Neutrophil (primary cell): ENCODE results near the gene SH2B3.

Source experiments
- H3K27ac ChIP-seq: fragments of 200-600 bp; sonication (generic); 2 replicates; pipeline ENCODE4 v1.5.1; 2016; ENCODE audit warnings: mild to moderate bottlenecking, moderate library complexity
- H3K27me3 ChIP-seq: fragments of 200-600 bp; sonication (generic); 2 replicates; pipeline ENCODE4 v1.6.0; 2016; ENCODE audit warnings: mild to moderate bottlenecking
- H3K36me3 ChIP-seq: fragments of 200-600 bp; sonication (generic); 2 replicates; pipeline ENCODE4 v1.5.1; 2017
- H3K4me1 ChIP-seq, 2 experiments: fragments of 200-600 bp in 1 of 2; sonication (generic) in 1 of 2; 1 replicate in 1 of 2; 2 replicates in 1 of 2; pipeline versions ENCODE4 v1.5.1 to v1.6.1; 2013 to 2016; ENCODE audit warnings: low read depth in 1 of 2, low read length in 1 of 2, mild to moderate bottlenecking in 1 of 2, moderate library complexity in 1 of 2; ENCODE audit not compliant: control insufficient read depth in 1 of 2, insufficient read depth in 1 of 2
- H3K4me3 ChIP-seq, 2 experiments: fragments of 200-600 bp in 1 of 2; sonication (generic) in 1 of 2; 1 replicate in 1 of 2; 2 replicates in 1 of 2; pipeline ENCODE4 v1.5.1; 2013 to 2016; ENCODE audit warnings: low read depth in 1 of 2, low read length in 1 of 2, mild to moderate bottlenecking in 1 of 2, moderate library complexity in 1 of 2
- H3K9me3 ChIP-seq: fragments of 200-600 bp; sonication (generic); 2 replicates; pipeline ENCODE4 v1.5.1; 2016
- TF ChIP-seq, protein P1 (sequence below): fragments of 200-600 bp; sonication (generic); IDR thresholded peaks from 2 replicates; pipeline ENCODE4 v1.5.1; 2016; ENCODE audit warnings: antibody characterized with exemption

Gene SH2B3

DNA sequence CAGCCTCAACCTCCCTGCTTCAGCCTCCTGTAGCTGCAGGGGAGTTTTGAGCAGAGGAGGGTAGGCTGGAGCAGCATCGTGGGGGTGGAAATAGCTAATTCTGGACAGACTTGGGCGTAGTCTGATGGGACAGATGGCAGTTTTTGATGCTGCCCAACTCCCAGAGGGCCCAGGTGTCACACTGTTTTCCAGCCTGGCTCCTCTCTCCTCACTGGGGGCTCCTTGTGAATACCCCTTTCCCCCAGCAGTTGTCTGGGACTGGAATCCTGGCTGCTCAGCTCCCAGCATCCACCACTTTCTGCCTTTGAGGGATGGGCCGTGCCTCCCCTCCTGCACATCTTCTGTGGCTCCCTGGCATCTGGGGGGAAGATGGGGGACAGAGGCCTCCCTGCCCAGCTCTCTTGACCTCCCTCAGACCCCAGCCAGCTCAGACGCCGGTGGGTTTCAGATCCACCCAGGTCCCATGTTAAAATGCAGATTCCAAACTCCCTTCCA is 34.0 kb downstream of the SH2B3 start:
- Histone ChIP-seq H3K27ac (peak overlapping the region; percentile 67), H3K36me3 (no peaks in the 10 kb centered on the region), H3K27me3 (no peaks in the 10 kb centered on the region), H3K4me1 (peaks cover 76 to 84% of the 10 kb centered on the region in 2 experiments), H3K9me3 (no peaks in the 10 kb centered on the region), H3K4me3 (no peak overlapping the region)
- TF ChIP-seq, protein P1, sequence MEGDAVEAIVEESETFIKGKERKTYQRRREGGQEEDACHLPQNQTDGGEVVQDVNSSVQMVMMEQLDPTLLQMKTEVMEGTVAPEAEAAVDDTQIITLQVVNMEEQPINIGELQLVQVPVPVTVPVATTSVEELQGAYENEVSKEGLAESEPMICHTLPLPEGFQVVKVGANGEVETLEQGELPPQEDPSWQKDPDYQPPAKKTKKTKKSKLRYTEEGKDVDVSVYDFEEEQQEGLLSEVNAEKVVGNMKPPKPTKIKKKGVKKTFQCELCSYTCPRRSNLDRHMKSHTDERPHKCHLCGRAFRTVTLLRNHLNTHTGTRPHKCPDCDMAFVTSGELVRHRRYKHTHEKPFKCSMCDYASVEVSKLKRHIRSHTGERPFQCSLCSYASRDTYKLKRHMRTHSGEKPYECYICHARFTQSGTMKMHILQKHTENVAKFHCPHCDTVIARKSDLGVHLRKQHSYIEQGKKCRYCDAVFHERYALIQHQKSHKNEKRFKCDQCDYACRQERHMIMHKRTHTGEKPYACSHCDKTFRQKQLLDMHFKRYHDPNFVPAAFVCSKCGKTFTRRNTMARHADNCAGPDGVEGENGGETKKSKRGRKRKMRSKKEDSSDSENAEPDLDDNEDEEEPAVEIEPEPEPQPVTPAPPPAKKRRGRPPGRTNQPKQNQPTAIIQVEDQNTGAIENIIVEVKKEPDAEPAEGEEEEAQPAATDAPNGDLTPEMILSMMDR: no peak

GRCh38 chr12:111440152-111440551 is 34.4 kb downstream of the SH2B3 start:
- peaks cover 76 to 84% of the 10 kb centered on the region in 2 experiments for H3K4me1 ChIP-seq
- TF ChIP-seq, protein P1: no peak
- no peaks in the 10 kb centered on the region for H3K9me3 ChIP-seq
- peak overlapping the region; percentile 67 for H3K27ac ChIP-seq
- no peaks in the 10 kb centered on the region for H3K36me3 ChIP-seq
- H3K27me3 ChIP-seq: no peaks in the 10 kb centered on the region
- H3K4me3 ChIP-seq: no peak overlapping the region

DNA sequence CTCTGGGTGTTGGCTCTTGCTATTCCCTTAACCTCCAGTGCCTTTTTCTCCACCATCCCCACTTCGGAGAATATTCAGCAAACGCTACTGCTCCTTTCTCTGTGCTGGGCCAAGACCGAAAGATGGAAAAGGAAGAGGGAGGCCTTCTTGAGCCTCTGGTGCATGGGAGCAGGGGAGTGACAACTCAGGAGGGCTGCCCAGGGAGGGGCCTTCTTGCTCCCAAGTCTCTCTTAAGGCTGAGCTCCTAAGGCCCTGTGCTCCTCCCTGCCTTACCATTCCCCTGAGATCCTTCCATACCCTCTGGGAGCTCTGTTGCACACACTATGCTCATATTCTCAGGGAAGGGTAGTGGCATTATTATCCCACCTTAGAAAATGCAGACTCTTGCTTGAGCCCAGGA is 34.9 kb downstream of the SH2B3 start:
- Histone ChIP-seq H3K36me3 (no peaks in the 10 kb centered on the region), H3K4me3 (no peak overlapping the region), H3K9me3 (no peaks in the 10 kb centered on the region), H3K27ac (no peak overlapping the region), H3K27me3 (no peaks in the 10 kb centered on the region), H3K4me1 (peaks cover 77 to 84% of the 10 kb centered on the region in 2 experiments)
- TF ChIP-seq, protein P1: no peak

- H3K27ac ChIP-seq: no peak overlapping the region
- peaks cover 77 to 84% of the 10 kb centered on the region in 2 experiments for H3K4me1 ChIP-seq
- H3K9me3 ChIP-seq: no peaks in the 10 kb centered on the region
- no peaks in the 10 kb centered on the region for H3K36me3 ChIP-seq
- H3K27me3 ChIP-seq: no peaks in the 10 kb centered on the region
- no peak overlapping the region for H3K4me3 ChIP-seq
- TF ChIP-seq, protein P1: no peak
Observed at GRCh38 chr12:111441107-111441928, 35.6 kb downstream of the SH2B3 start.

DNA sequence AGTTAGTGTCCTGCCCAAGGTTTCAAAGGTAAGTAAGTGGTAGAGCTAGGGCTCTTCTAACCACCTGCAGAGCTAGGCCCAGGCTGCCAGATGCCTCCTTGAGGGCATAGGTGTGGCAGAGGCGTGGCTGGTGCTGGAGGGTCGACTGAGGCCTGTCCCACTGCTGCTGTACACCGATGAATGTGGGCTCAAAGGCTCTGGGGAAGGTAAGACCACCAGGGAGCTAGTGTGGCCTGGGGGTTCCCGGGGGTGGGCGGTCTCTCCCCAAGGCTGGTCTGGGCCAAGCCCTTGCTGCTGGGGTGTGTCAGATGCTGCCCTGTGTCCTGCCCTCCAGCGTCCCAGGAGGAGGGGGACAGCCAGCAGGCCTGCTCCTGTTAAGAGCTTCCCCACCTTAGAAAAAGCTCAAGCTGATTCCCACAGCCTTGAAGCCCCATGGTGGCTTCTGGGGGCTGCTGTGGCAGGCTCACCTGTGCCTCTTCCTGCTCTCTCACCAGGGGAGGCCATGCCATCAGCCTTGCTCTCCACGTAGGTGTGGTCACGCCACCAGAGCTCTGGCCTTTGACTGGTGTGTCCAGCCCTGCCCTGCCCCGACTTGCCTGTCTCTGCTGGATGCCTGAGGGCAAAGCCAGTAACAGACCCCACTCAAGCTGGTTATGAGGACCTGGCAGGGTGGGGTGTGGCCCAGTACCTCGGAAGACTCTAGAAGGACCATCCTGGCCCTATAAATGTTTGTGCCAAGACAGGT is 36.8 kb downstream of the SH2B3 start:
- H3K27me3 ChIP-seq: no peaks in the 10 kb centered on the region
- H3K4me1 ChIP-seq: peaks cover 72 to 78% of the 10 kb centered on the region in 2 experiments
- H3K9me3 ChIP-seq: no peaks in the 10 kb centered on the region
- TF ChIP-seq, protein P1: no peak
- H3K36me3 ChIP-seq: peaks cover 10% of the 10 kb centered on the region
- H3K4me3 ChIP-seq: no peak overlapping the region
- peak overlapping the region; percentile 80 for H3K27ac ChIP-seq
